HepG2 (cell line): Measurements from ENCODE around the gene PSPH. TPM values are rescaled to one million over a fixed set of nuclear protein-coding genes. Genes with fewer than 3 reads are reported as not detected.

Experiments used
- FOXK2 ChIP-seq: fragments of 450-650 bp; IDR thresholded peaks from 2 replicates; pipeline ENCODE4 v1.6.1; 2016
- KDM6A ChIP-seq: IDR thresholded peaks from 2 replicates; pipeline ENCODE4 v1.6.1; 2016; ENCODE audit warnings: low read depth
- MTF2 ChIP-seq: sonication (generic); formaldehyde crosslinking; IDR thresholded peaks from 2 replicates; pipeline ENCODE4 v1.5.0; 2020; ENCODE audit warnings: missing genetic modification reagents, borderline replicate concordance
- SATB2 ChIP-seq: sonication (generic); formaldehyde crosslinking; IDR thresholded peaks from 2 replicates; pipeline ENCODE4 v1.5.0; 2020; ENCODE audit warnings: missing genetic modification reagents
- ZNF317 ChIP-seq: sonication (generic); formaldehyde crosslinking; IDR thresholded peaks from 2 replicates; pipeline ENCODE4 v1.5.0; 2020; ENCODE audit warnings: mild to moderate bottlenecking, missing genetic modification reagents
- ZNF652 ChIP-seq: IDR thresholded peaks from 2 replicates; pipeline ENCODE4 v1.6.1; 2016; ENCODE audit warnings: low read depth, borderline replicate concordance
- polyA plus RNA-seq, 8 experiments: library from polyadenylated mRNA; depleted of rRNA in 3 of 8; stranded (reverse) in 7 of 8; unstranded in 1 of 8; fragments of >200 nt; fragmentation: Illumina TruSeq in 4 of 8; extraction: Trizol in 4 of 8; gene quantifications; 2 replicates each; pipeline versions ENCODE4 v1.2.1 to v1.2.3, GENCODE V29; 2011 to 2016; ENCODE audit warnings: low read depth in 4 of 8, missing spikeins in 1 of 8, mixed read lengths in 1 of 8; ENCODE audit not compliant: insufficient read depth in 1 of 8
- total RNA-seq, 5 experiments: library from RNA; depleted of rRNA; stranded (reverse); fragments of >200 nt; fragmentation: Illumina TruSeq; extraction: Trizol; gene quantifications; 2 replicates each; pipeline ENCODE4 v1.2.3, GENCODE V29; 2016; ENCODE audit warnings: low read depth in 1 of 5
- TF ChIP-seq, protein P1 (sequence below): sonication (generic); formaldehyde crosslinking; IDR thresholded peaks from 2 replicates; pipeline ENCODE4 v1.9.0; 2021; ENCODE audit warnings: mild to moderate bottlenecking, missing genetic modification reagents
- TF ChIP-seq, protein P2 (sequence below): sonication (generic); formaldehyde crosslinking; IDR thresholded peaks from 2 replicates; pipeline ENCODE4 v1.5.1; 2020; ENCODE audit warnings: mild to moderate bottlenecking, missing genetic modification reagents, borderline replicate concordance
- TF ChIP-seq, protein P3 (sequence below): sonication (generic); formaldehyde crosslinking; IDR thresholded peaks from 2 replicates; pipeline ENCODE4 v1.4.0; 2020; ENCODE audit warnings: missing genetic modification reagents

Gene PSPH
- total and polyA plus RNA-seq, 2 of the 13 experiments (the other 11 are each of a cell fraction or from before 2014, with no cell fraction given) = 85.5 to 124 TPM

DNA sequence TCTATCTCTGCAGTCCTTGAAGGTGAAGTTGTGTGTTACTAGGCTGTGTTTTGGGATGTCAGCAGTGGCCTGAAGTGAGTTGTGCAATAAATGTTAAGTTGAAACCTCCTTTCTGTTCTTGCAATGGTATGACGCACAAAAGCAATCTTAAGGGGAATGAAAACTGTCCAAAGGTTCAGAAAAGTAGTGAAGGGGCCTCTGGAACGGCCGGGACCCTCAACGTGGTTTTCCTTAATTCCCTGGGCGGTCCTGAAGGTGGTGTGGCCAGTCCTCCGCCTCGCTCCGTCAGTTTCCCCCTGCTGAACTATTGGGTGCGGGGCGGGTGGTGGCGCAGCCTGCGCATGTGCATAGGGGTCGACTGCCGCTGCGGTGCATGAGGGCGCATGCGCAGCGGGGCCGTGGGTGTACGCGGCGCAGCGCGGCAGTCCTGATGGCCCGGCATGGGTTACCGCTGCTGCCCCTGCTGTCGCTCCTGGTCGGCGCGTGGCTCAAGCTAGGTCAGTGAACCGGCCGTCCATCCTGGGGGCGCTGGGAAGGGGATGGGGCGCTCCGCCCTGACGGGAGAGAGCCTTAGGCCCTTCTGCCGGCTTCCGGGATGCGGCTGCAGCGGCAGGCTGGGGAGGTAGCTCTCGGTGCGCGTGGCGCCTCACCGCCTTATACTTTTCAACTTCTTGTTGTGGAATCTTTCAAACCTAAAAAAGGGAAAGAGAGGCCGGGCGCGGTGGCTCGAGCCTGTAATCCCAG is 12.8 kb upstream of the PSPH start, which contains the start of gene SUMF2 (continued):
- TF ChIP-seq, protein P1, sequence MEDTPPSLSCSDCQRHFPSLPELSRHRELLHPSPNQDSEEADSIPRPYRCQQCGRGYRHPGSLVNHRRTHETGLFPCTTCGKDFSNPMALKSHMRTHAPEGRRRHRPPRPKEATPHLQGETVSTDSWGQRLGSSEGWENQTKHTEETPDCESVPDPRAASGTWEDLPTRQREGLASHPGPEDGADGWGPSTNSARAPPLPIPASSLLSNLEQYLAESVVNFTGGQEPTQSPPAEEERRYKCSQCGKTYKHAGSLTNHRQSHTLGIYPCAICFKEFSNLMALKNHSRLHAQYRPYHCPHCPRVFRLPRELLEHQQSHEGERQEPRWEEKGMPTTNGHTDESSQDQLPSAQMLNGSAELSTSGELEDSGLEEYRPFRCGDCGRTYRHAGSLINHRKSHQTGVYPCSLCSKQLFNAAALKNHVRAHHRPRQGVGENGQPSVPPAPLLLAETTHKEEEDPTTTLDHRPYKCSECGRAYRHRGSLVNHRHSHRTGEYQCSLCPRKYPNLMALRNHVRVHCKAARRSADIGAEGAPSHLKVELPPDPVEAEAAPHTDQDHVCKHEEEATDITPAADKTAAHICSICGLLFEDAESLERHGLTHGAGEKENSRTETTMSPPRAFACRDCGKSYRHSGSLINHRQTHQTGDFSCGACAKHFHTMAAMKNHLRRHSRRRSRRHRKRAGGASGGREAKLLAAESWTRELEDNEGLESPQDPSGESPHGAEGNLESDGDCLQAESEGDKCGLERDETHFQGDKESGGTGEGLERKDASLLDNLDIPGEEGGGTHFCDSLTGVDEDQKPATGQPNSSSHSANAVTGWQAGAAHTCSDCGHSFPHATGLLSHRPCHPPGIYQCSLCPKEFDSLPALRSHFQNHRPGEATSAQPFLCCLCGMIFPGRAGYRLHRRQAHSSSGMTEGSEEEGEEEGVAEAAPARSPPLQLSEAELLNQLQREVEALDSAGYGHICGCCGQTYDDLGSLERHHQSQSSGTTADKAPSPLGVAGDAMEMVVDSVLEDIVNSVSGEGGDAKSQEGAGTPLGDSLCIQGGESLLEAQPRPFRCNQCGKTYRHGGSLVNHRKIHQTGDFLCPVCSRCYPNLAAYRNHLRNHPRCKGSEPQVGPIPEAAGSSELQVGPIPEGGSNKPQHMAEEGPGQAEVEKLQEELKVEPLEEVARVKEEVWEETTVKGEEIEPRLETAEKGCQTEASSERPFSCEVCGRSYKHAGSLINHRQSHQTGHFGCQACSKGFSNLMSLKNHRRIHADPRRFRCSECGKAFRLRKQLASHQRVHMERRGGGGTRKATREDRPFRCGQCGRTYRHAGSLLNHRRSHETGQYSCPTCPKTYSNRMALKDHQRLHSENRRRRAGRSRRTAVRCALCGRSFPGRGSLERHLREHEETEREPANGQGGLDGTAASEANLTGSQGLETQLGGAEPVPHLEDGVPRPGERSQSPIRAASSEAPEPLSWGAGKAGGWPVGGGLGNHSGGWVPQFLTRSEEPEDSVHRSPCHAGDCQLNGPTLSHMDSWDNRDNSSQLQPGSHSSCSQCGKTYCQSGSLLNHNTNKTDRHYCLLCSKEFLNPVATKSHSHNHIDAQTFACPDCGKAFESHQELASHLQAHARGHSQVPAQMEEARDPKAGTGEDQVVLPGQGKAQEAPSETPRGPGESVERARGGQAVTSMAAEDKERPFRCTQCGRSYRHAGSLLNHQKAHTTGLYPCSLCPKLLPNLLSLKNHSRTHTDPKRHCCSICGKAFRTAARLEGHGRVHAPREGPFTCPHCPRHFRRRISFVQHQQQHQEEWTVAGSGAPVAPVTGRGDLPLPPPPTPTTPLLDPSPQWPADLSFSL (CRISPR knock-in tag) = no peak
- TF ChIP-seq, protein P2, sequence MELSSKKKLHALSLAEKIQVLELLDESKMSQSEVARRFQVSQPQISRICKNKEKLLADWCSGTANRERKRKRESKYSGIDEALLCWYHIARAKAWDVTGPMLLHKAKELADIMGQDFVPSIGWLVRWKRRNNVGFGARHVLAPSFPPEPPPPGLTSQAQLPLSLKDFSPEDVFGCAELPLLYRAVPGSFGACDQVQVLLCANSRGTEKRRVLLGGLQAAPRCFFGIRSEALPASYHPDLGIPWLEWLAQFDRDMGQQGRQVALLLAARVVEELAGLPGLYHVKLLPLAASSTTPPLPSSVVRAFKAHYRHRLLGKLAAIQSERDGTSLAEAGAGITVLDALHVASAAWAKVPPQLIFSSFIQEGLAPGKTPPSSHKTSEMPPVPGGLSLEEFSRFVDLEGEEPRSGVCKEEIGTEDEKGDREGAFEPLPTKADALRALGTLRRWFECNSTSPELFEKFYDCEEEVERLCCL (CRISPR knock-in tag) = no peak
- no peak for TF ChIP-seq KDM6A (CRISPR knock-in tag)
- TF ChIP-seq ZNF317 (CRISPR knock-in tag) = peak; percentile 65; the same call in 1 of the 2 replicates
- 0 out of 2 replicates have a peak, but pooled peaks have one; percentile 33 for TF ChIP-seq MTF2 (CRISPR knock-in tag)
- TF ChIP-seq SATB2 (CRISPR knock-in tag) = no peak
- no peak for TF ChIP-seq FOXK2
- no peak for TF ChIP-seq ZNF652
- TF ChIP-seq, protein P3, sequence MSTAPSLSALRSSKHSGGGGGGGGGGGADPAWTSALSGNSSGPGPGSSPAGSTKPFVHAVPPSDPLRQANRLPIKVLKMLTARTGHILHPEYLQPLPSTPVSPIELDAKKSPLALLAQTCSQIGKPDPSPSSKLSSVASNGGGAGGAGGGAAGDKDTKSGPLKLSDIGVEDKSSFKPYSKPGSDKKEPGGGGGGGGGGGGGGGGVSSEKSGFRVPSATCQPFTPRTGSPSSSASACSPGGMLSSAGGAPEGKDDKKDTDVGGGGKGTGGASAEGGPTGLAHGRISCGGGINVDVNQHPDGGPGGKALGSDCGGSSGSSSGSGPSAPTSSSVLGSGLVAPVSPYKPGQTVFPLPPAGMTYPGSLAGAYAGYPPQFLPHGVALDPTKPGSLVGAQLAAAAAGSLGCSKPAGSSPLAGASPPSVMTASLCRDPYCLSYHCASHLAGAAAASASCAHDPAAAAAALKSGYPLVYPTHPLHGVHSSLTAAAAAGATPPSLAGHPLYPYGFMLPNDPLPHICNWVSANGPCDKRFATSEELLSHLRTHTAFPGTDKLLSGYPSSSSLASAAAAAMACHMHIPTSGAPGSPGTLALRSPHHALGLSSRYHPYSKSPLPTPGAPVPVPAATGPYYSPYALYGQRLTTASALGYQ (CRISPR knock-in tag) = no peak; the same call in 1 of the 2 replicates
